Loucy (cell line): ENCODE results near the gene RASGRP2.

Source experiments
- EZH2phosphoT487 ChIP-seq: fragments of 200-600 bp; IDR thresholded peaks from 2 replicates; pipeline ENCODE4 v1.6.1; 2018; ENCODE audit warnings: antibody characterized with exemption, mild to moderate bottlenecking, moderate library complexity, borderline replicate concordance
- TF ChIP-seq, protein P1 (sequence below): fragments of 200-600 bp; sonication (generic); conservative IDR thresholded peaks from 2 replicates; pipeline ENCODE4 v1.5.1; 2014; ENCODE audit warnings: mild to moderate bottlenecking, antibody characterized with exemption, low read length

DNA sequence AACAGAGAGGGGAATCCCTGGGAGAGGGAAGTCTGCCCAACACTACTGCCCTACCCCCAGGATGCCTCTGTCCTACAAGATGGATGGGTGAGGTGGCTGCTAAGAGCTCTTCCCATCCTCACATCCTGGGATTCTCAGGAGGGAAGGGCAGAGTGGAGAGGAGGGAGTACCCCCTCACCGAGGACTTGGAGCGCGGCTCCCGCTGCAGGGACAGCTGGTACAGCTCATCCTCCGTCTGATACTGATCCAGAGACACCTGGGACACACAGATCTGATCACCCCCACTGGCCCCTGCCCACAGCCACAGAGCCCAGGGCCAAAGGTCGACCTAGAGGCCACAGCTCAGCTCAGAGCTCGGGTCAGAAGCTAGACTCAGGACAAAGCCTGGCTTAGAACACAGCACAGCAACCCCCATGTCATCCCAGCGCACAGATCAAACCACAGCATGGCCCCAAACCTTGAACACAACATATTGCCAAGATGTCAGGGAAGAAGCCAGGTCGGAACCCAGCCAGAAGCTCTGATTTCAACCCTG lies 8.2 kb downstream of the RASGRP2 start:
- TF ChIP-seq, protein P1, sequence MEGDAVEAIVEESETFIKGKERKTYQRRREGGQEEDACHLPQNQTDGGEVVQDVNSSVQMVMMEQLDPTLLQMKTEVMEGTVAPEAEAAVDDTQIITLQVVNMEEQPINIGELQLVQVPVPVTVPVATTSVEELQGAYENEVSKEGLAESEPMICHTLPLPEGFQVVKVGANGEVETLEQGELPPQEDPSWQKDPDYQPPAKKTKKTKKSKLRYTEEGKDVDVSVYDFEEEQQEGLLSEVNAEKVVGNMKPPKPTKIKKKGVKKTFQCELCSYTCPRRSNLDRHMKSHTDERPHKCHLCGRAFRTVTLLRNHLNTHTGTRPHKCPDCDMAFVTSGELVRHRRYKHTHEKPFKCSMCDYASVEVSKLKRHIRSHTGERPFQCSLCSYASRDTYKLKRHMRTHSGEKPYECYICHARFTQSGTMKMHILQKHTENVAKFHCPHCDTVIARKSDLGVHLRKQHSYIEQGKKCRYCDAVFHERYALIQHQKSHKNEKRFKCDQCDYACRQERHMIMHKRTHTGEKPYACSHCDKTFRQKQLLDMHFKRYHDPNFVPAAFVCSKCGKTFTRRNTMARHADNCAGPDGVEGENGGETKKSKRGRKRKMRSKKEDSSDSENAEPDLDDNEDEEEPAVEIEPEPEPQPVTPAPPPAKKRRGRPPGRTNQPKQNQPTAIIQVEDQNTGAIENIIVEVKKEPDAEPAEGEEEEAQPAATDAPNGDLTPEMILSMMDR, result no peak
- no peak for TF ChIP-seq EZH2phosphoT487
